Measurements from ENCODE around the gene KCNMB2. TPM values are rescaled to one million over a fixed set of nuclear protein-coding genes. Genes with fewer than 3 reads are reported as not detected.
"Not testable (repeated sequence)": the region's sequence is repeated elsewhere in the genome, so short reads cannot be mapped to it uniquely, and the experiment has no call there.

The KCNMB2 gene
- total RNA-seq, 1 experiment from 2014 or later, result not detected

DNA sequence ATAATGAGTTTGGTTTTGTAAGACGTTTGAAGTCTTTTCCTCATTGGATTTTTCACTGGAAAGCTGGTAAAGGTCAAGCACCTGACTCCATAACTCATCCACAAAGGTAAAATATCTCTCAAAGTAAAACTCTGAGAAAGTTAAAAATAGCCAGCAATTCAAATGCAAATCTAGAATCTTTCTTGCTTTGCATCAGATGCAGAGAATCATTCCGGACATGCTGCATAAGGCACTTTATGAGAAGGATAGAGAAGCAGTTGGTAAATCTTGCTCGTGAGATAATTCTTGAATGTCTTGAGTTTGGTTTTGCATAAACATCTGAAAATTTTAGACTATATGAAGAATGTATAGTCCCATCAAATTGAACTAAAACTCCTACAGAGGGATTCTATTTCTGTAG is 9.1 kb downstream of the KCNMB2 start (continued):
- TF ChIP-seq, protein P1, sequence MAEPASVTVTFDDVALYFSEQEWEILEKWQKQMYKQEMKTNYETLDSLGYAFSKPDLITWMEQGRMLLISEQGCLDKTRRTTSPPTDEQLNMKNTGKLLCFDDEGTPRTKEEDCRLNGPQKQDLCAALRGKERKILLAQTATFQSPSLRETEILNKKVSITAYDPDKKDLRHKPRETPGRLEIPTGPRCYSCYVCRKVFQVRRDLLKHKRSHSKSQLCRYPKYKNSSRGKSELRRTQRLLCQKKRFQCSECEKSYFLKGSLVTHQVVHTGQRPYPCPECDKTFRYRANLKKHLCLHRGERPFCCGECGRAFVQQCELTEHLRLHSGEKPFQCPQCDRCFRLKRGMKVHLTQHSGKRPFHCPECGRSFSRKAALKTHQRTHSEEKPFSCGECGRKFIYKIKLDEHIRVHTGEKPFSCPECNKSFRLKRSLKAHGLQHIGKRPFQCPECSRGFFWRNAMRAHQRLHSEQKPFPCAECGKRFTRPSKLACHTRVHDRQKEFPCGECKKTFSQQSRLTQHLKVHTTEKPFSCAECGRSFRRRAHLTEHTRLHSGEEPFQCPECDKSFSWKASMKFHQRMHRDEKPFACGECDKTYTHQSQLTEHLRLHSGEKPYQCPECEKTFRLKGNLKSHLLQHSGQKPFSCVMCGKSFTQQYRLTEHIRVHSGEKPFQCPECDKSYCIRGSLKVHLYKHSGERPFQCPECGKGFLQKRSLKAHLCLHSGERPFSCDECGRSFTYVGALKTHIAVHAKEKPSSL (CRISPR knock-in tag; conservative IDR thresholded peaks at IDR 0.05), result no peak
- TF ChIP-seq, protein P2, sequence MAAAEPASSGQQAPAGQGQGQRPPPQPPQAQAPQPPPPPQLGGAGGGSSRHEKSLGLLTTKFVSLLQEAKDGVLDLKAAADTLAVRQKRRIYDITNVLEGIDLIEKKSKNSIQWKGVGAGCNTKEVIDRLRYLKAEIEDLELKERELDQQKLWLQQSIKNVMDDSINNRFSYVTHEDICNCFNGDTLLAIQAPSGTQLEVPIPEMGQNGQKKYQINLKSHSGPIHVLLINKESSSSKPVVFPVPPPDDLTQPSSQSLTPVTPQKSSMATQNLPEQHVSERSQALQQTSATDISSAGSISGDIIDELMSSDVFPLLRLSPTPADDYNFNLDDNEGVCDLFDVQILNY (CRISPR knock-in tag; IDR thresholded peaks at IDR 0.05), result no peak

DNA sequence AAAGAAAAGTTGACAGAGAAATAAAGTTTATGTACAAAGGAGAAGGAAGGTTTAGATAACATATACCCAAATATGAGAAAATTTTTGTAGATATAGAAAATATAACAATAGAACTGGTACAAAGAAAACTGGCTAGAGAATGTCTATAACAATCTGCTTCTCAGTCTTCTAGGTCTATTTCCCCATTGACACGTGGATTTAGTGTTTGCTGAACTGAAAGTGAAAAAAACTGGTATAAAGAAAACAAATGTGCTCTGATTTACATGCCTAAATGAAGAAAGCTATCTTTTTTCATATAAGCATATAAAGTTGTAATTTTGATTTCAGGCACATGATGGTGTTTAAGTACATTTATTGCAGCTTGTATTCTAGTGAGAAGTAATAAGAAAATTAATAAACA is 9.8 kb downstream of the KCNMB2 start:
- DNase-seq (ENCODE audit: low spot score) (no peak), ATAC-seq (no peak)
- Mint-ChIP-seq H3K4me3 (no peak overlapping the region), H3K9me3 (no peaks in the 10 kb centered on the region), H3K27ac (no peak overlapping the region), H3K27me3 (ENCODE audit: low read depth) (no peaks in the 10 kb centered on the region), H3K4me1 (peaks cover 18% of the 10 kb centered on the region), H3K36me3 (no peaks in the 10 kb centered on the region)
- ChIA-PET CTCF (no interaction called here), POLR2A (no interaction called here)
- no peak for TF ChIP-seq ESRRA (CRISPR knock-in tag; IDR thresholded peaks at IDR 0.05; ENCODE audit: borderline replicate concordance)
- no peak for TF ChIP-seq GTF2I (CRISPR knock-in tag; conservative IDR thresholded peaks at IDR 0.05)
- TF ChIP-seq MYBL2 (CRISPR knock-in tag; IDR thresholded peaks at IDR 0.05), result no peak
- TF ChIP-seq NR3C1 (CRISPR knock-in tag; conservative IDR thresholded peaks at IDR 0.05; ENCODE audit: low read depth), result no peak
- TF ChIP-seq, protein P3, sequence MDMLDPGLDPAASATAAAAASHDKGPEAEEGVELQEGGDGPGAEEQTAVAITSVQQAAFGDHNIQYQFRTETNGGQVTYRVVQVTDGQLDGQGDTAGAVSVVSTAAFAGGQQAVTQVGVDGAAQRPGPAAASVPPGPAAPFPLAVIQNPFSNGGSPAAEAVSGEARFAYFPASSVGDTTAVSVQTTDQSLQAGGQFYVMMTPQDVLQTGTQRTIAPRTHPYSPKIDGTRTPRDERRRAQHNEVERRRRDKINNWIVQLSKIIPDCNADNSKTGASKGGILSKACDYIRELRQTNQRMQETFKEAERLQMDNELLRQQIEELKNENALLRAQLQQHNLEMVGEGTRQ (CRISPR knock-in tag; IDR thresholded peaks at IDR 0.05), result no peak
- TF ChIP-seq ZNF232 (CRISPR knock-in tag; IDR thresholded peaks at IDR 0.05), result no peak
- TF ChIP-seq NFYB (CRISPR knock-in tag; conservative IDR thresholded peaks at IDR 0.05; ENCODE audit: low read depth), result no peak
- TF ChIP-seq, protein P4, sequence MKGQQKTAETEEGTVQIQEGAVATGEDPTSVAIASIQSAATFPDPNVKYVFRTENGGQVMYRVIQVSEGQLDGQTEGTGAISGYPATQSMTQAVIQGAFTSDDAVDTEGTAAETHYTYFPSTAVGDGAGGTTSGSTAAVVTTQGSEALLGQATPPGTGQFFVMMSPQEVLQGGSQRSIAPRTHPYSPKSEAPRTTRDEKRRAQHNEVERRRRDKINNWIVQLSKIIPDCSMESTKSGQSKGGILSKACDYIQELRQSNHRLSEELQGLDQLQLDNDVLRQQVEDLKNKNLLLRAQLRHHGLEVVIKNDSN (CRISPR knock-in tag; IDR thresholded peaks at IDR 0.05), result no peak

DNA sequence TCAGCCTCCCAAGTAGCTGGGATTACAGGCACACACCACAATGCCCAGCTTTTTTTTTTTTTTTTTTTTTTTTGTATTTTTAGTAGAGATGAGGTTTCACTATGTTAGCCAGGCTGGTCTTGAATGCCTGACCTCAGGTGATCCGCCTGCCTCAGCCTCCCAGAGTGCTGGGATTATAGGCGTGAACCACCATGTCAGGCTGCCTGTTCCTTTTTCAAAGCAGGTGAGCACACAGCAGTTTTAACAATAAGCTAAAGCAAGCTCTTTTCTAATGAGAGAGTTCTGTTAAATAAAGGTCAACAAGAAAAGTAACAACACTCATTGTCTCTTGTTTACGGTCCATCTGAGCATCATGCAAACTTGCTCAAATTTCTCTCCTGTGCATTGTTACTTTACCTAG is 13.2 kb downstream of the KCNMB2 start:
- ChIA-PET CTCF (interaction anchor here (0.7 kb wide), 1 partner anchor 113 kb away, joined by 4 read pairs; no protein-coding TSS in a partner anchor), POLR2A (interaction anchor here (0.6 kb wide), 1 partner anchor 86 kb away, joined by 4 read pairs; no protein-coding TSS in a partner anchor)
- not testable (repeated sequence) for DNase-seq (ENCODE audit: low spot score); H3K9me3 Mint-ChIP-seq; H3K27ac Mint-ChIP-seq; H3K27me3 Mint-ChIP-seq (ENCODE audit: low read depth); H3K36me3 Mint-ChIP-seq; H3K4me3 Mint-ChIP-seq
- peaks cover 22% of the 10 kb centered on the region for H3K4me1 Mint-ChIP-seq
- ATAC-seq, result peak; percentile 66

DNA sequence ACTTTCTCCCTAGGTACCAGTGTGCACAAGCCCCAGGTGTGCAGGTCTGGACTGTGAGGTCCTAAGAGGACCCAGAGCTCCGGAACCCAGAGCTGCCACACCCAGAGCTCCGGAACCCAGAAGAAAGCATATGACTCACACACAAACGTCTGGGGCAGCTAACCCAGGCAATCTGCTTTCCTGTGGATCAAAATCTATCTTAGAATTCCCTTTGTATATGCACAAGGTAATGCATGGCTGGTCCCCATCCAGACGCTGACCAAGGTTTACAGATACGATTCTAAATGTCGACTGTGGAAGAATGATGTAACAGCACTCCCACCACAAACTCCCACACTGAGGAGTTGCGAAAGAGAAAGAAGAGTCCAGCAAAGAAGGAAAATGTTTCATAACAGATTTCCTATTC is 15.7 kb downstream of the KCNMB2 start:
- ATAC-seq (no peak), DNase-seq (ENCODE audit: low spot score) (no peak)
- no peaks in the 10 kb centered on the region for H3K36me3 Mint-ChIP-seq
- peaks cover 21% of the 10 kb centered on the region for H3K4me1 Mint-ChIP-seq
- H3K4me3 Mint-ChIP-seq, result no peak overlapping the region
- CTCF ChIA-PET, result no interaction called here
- peaks cover 4% of the 10 kb centered on the region; the same call in 1 of the 2 replicates for H3K9me3 Mint-ChIP-seq
- H3K27me3 Mint-ChIP-seq (ENCODE audit: low read depth), result no peaks in the 10 kb centered on the region
- no peak overlapping the region for H3K27ac Mint-ChIP-seq
- POLR2A ChIA-PET, result no interaction called here
- TF ChIP-seq, protein P5, sequence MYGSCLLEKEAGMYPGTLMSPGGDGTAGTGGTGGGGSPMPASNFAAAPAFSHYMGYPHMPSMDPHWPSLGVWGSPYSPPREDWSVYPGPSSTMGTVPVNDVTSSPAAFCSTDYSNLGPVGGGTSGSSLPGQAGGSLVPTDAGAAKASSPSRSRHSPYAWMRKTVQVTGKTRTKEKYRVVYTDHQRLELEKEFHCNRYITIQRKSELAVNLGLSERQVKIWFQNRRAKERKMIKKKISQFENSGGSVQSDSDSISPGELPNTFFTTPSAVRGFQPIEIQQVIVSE (CRISPR knock-in tag; IDR thresholded peaks at IDR 0.05; ENCODE audit: borderline replicate concordance), result no peak
- no peak for TF ChIP-seq JUN (CRISPR knock-in tag; IDR thresholded peaks at IDR 0.05)
- TF ChIP-seq ZNF138 (CRISPR knock-in tag; conservative IDR thresholded peaks at IDR 0.05), result no peak
- no peak for TF ChIP-seq SMAD4 (CRISPR knock-in tag; IDR thresholded peaks at IDR 0.05)
- no peak for TF ChIP-seq TEAD4 (CRISPR knock-in tag; IDR thresholded peaks at IDR 0.05)
- TF ChIP-seq, protein P6, sequence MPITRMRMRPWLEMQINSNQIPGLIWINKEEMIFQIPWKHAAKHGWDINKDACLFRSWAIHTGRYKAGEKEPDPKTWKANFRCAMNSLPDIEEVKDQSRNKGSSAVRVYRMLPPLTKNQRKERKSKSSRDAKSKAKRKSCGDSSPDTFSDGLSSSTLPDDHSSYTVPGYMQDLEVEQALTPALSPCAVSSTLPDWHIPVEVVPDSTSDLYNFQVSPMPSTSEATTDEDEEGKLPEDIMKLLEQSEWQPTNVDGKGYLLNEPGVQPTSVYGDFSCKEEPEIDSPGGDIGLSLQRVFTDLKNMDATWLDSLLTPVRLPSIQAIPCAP (CRISPR knock-in tag; IDR thresholded peaks at IDR 0.05), result no peak
- no peak for TF ChIP-seq TCF7 (CRISPR knock-in tag; IDR thresholded peaks at IDR 0.05; ENCODE audit: low read depth)
- TF ChIP-seq NR3C1 (CRISPR knock-in tag; conservative IDR thresholded peaks at IDR 0.05; ENCODE audit: low read depth), result no peak
- TF ChIP-seq, protein P7, sequence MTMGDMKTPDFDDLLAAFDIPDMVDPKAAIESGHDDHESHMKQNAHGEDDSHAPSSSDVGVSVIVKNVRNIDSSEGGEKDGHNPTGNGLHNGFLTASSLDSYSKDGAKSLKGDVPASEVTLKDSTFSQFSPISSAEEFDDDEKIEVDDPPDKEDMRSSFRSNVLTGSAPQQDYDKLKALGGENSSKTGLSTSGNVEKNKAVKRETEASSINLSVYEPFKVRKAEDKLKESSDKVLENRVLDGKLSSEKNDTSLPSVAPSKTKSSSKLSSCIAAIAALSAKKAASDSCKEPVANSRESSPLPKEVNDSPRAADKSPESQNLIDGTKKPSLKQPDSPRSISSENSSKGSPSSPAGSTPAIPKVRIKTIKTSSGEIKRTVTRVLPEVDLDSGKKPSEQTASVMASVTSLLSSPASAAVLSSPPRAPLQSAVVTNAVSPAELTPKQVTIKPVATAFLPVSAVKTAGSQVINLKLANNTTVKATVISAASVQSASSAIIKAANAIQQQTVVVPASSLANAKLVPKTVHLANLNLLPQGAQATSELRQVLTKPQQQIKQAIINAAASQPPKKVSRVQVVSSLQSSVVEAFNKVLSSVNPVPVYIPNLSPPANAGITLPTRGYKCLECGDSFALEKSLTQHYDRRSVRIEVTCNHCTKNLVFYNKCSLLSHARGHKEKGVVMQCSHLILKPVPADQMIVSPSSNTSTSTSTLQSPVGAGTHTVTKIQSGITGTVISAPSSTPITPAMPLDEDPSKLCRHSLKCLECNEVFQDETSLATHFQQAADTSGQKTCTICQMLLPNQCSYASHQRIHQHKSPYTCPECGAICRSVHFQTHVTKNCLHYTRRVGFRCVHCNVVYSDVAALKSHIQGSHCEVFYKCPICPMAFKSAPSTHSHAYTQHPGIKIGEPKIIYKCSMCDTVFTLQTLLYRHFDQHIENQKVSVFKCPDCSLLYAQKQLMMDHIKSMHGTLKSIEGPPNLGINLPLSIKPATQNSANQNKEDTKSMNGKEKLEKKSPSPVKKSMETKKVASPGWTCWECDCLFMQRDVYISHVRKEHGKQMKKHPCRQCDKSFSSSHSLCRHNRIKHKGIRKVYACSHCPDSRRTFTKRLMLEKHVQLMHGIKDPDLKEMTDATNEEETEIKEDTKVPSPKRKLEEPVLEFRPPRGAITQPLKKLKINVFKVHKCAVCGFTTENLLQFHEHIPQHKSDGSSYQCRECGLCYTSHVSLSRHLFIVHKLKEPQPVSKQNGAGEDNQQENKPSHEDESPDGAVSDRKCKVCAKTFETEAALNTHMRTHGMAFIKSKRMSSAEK (CRISPR knock-in tag; IDR thresholded peaks at IDR 0.05; ENCODE audit: borderline replicate concordance), result no peak
- no peak for TF ChIP-seq NR1H2 (CRISPR knock-in tag; IDR thresholded peaks at IDR 0.05)
- TF ChIP-seq FOXK1 (CRISPR knock-in tag; IDR thresholded peaks at IDR 0.05), result no peak
